HG02981 (cell line): ENCODE results near the gene SUSD3.

Experiments
- ATAC-seq: cut with Tn5 transposase; IDR thresholded peaks from one replicate; pipeline ENCODE4 v1.9.1; 2021; ENCODE audit warnings: mild to moderate bottlenecking, moderate library complexity; ENCODE audit not compliant: unreplicated experiment

The SUSD3 gene

DNA sequence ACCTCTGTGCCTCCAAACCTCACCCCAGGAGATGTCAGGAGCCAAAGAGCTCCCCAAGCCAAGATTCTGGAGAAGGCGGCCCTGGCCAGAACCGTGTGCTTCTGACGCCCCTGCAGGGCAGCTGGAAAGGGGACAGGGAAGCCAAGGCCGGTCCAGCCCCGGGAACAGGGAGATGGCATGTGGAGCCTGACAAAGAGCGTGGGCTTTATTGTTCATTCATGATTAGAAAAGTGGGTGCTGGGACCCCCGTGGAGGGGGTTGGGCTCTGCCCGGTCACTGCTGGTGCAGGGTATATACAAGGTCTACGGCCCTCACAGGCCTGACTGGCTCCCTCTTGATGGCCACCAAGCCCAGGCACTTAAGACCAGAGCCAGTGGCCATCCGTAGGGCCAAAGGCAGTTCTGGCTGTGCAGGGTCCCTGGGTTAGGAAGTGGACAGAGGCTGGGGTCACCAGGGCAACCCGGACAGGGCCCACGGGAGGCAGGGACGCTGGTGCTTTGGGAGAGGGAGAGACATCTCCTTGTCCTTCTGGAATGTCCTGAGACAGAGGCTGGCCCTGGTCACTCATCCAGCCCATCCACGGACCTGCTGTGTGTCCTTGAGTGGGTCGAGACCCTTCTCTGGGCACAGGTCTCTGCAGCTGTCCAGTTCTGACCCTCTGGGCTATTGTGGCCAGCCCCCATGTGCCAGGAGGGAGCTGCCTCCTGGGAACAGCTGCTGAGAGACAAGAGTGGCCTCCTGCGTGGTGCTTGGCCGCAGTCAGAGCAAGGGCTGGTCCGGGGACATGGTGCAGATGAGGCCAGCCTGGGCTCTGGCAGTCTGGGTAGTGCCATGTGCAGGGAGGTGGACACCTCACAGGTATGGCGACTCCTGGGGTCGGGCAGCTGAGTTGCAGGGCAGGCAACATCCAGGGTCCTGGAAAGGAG, 63.1 kb downstream of the SUSD3 start:
- ATAC-seq: no peak

DNA sequence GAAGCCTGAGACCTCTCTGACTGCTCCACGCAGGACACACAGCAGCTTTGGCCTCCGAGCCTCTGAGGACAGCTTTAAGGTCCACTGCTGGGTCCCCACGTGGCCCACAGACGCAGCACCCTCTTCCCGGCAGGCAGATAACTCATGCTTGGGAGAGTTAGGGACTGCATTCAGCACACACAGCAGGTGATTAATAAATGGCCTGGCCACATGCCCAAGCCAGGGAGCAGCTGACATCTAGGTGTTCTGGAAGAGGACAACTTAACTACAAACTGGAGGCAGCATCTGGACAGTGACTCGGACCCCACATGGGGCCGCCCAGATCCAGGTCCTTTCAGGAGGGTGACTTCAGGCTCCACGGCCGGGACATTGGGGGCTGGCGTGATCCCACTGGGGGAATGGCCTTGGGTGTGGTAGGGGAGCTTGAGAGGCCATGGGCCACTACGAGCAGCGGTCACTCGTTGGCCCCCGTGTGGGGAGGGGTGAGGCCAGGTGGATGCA, 64.3 kb downstream of the SUSD3 start:
- ATAC-seq: no peak

DNA sequence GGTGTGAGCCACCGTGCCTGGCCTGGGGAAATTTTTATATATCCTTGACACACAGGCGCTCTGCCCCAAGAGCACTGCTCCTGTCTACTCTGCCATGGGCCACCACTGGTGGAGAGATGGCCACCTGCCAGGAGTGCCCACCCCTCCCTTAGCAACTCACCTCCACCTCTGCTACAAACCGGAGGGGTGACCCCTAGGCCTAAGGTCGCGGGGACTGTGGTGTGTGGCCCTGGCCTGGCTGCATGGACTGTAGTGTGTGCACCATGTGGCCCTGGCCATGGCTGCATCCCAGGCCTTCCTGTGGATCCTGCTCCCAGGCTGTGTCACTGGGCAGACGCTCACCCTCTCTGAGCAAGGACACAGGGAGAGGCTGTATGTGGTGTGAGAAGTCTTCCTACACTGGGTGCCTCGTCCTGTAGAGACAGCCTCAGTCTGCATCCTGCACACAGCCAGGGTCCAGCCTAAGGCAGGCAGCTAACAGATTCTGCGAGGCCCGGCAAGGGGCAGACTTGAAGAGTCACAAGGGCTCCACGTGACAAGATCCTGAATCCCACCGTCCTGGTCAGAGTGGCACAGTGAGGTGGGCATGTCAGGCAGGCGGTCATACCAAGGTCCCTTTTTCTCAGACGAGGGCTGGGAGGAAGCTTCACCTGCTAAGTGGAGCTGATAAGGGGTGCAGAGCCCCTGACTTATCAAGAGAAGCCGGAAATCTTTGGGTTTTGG, 65.2 kb downstream of the SUSD3 start:
- no peak for ATAC-seq

DNA sequence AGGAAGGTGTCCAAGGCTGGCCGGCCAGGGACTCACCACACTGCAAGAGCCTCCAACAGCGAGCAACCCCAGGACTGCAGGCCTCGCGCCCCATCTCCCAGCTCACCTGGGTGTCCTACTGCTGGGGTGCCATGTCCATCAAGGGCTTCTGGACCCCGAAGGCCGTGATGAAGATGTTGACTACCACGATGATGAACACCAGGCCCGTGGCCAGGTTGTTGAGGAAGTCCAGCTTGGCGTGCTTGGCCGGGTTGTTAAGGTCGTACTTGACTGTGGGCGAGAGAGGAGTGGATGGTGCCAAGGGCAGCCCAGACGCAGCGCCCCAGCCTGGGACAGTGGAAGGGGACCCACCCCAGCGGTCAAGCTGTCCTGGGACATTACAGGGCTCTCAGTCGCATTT, 66.3 kb downstream of the SUSD3 start:
- ATAC-seq: no peak

DNA sequence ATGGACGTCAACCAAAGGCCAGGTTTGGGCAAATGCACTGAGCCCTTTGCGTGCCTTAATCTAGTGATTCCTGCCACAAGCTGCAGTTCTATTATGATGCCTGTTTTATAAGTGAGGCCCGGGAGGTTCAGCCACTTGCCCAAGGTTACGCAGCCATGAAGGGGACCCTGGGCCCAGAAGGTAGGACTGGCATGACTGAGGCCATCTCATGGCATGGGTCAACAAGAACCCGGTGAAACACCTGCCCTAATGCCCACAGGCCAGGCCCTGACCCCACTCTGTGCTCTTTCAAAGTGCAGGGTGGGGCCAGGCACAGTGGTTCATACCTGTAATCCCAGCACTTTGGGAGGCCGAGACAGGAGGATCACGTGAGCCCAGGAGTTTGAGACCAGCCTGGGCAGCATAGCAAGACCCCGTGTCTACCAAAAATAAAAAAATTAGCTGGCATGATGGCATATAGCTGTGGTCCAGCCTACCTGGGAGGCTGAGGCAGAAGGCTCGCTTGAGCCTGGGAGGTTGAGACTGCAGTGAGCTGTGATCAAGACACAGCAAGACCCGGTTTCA, 66.9 kb downstream of the SUSD3 start:
- ATAC-seq: no peak

DNA sequence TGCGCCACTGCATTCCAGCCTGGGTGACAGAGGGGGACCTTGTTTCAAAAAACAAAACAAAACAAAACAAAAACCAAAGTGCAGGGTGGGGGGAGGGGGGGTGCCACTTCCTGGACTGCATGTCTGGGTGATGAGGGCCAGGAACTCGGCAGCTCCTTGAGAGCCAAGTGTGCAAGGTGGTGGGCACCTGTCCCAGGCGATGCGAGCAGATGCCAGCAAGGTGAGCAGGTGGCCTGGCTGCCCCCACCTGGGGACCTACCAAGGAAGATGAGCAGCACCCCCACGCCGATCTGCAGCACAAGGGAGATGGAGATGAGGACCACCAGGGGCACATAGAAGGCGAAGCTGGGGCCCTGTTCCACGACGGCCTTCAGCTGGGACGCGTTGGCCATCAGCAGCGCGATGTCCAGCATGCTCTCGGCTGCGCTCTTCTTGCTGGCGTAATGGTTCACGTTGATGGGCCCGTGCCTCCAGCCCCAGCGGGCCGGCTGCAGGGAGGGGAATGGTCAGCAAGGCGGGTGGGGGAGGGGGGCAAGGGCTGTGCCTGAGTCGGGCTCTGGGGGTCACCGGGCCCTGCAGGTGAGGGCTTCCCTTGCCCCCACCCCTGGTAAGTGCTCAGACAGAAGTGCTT, 67.8 kb downstream of the SUSD3 start:
- ATAC-seq: no peak

DNA sequence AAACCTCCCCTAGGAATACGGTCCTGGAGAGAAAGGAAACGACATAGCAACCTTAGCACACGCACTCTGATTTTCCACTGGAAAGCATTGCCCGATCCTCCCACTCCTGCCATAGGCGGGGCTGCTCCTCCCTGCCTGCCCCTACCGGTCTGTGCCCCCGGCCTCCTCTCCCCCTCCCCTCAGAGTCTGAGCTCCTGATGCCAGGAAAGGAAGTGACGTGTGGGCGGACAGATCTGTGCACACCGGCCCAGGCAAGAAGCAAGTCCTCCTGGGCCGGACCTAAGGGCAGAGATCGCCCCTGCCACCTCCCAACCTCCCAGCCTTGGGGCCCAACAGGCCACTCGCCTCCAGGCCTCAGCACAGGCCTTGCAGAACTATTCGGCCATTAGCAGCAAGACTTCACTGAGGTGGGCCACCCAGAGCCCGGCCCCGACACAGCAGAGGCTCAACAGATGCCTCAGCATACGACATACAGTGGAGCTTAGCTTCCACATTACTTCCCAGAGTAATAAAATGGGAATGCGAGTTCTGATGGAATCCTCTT, 68.4 kb downstream of the SUSD3 start:
- ATAC-seq: no peak

DNA sequence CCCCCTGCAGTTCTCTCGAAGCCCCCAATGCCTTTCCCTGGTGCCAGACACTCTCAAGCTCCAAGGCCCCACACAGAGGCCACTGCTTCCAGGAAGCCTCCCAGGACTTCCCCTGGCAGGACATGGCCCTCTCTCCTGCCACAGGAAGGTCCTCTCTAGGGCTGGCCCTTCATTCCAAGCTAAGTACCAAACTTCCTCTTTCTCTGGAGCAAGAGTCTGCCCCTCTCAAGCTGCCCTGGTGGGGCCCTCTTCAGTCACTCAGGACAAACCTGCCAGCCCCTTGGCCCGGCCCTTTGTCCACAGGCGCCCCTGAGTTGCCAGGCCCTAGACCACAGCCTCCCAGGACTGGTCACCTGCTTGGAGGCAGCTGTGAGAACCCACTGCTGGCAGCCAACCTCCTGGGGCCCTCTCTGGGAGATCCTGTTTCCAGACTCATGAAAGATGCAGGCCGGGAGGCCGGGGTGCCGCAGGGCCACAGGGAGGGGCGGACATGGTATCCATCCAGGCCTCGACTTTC, 69.0 kb downstream of the SUSD3 start:
- no peak for ATAC-seq

DNA sequence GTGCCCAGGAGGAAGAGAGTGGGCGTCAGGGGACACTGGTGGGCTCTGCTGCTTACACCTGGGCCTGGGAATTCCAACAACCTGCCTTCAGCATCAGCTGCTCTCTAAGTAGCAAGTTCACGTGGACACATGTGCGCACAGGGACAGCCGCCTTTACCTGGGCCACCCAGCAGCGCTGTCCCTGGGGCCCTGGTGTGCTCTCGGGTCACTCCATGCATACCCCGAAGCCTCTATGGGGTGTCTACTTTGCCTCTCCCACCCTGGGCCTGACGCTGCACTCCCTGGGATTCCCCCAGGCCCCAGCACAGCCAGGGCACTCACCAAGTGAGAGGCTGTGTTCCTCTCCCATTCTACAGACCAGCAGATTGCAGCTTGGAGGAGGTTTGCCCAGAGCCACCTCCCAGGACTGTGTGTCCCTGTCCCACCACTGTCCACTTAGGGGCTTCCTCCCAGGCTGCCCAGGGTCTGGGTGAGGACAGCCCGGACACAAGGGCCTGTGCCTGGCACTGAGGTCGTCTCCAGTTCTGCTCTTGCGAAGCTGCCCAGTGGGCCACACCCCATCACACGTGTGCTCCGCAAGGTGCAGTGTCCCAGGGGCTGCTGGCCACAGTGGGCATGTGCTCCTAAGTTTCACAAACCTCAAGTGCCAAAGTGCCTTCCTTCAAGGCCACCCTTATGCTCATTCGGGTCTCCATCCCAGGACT, 69.7 kb downstream of the SUSD3 start:
- no peak for ATAC-seq

DNA sequence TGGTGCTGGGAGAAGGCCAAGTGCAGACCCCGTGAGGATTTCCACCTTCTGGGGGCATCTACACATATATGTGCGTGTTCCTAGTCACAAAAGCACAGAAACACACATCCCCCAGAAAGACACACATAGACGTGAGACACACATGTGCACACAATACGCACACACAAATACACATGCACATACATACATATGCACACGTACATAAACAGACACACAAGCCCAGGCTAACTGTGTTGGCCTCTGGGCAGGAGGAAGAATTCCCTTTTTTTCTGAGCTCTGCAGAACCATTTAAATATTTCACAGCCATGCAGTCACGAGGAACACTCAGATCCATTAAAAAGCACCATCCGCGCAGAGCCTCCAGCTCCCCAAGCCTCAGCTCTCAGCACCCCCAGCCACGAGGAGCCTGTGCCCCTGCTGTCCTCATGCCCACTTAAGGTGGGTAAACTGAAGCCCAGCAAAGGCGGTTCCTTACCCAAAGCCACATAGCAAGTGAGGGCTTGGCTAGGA, 70.3 kb downstream of the SUSD3 start:
- ATAC-seq: no peak

DNA sequence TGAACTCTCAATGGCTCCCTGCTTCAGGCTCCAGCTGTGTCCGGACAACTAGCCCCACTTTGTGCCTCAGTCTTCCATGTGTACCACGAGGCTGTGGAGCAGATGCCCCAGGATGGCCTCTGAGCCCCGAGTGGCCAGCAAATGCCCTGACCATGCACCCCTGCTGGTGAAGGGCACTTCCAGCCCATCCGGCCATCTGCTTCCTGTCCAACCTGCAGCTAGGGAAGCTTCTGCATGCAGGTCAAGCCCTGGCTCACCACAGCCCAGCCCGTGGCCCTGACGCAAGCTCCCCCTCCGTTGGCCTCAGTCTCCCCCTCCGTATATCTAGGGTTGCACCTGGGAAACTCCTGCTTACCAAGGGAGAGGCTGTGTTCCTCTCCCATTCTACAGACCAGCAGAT, 70.8 kb downstream of the SUSD3 start:
- ATAC-seq: no peak

DNA sequence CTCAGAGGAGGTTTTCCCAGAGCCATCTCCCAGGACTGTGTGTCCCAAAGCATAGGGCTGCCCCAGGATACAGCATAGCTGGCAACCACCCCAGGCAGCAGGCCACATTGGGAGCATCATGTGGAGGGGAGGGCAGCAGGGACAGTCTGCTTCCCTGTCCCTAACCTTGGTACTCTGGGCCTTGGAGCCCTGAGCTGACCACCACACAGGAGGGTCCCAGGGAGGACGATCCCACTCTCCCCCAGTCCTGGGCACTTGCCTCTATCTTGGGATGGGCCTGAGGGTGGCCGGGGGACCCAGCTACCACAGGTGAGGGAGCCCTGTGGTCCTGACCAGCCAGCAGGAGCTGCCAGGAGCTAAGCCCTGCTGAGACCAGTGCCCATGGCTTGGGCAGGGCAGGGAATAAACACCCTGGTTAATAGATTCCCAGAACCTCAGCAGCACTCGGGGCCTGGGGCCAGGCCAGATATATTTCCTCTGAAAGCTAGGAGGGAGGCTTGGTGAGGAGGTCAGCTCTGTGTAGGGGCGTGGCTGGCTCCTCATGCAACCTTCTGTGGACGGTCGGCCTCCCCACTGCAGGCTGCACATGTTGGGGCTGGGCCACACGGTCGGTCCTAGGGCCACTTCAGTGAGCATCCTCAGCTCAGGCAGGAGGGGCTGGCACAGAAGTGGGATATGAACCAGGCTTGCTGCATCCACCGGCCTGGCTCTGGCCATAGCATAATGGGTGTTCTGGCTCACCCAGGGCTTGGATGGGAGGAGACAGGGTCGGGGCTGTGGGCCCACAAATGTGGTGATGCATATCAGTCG, 71.4 kb downstream of the SUSD3 start:
- no peak for ATAC-seq

DNA sequence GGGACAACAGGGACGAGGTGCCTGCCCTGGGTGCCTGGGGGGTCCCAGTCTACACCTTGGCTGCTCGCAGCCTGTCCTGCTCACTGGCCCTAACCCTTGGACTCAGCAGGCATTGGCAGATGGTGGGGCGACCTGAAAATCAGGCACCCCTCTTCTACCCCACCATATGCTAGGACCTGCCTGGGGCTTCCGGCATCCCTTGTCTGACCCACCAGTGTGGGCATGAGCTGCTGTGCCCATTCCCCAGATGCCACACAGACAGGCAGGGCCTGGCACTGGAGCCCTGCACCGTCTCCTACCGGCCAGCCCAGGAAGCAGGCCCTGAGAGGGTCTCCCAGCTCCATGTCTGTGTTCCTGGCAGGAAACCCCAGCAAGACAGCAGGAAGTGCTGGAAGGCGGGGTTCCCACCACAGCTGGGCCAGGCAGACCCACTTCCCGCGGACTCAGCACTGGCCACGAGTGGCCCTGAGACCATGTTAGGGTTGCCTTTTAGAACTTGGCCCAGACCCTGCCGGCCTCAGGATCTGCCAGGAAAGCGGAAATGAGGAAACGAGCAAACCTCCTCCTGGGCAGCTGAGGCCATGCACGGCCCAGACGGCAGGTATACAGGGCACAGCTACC, 72.5 kb downstream of the SUSD3 start:
- ATAC-seq: no peak

DNA sequence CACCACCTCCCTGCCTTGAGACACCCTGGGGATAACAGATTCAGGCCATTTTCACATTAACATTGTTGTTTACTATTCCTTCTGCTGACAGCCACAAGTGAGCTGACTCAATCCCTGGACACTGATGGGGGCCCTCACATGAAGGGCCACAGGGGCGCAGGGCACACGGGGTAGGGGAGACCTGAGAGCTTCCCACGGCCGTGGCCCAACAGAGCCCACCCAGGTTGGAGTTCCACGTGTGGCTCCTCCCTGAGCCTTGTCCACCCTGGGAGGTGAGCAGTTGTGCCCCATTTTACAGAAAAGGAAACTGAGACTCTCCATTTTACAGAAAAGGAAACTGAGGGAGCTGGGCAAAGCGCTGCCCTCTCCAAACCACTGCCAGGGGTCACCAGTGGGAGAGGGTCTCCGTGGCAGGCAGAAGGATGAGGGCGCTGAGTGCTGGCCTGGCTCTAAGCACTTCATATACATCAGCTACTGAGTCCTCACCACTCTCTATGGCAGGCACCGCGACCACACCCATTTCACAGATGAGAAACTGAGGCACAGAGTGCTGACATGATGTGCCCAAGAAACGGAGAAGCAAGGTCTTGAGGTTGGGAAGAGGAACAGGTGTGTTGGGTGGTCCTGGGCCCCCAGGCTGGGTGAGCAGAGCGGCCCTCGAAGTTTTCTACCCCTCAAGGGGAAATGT, 73.2 kb downstream of the SUSD3 start:
- ATAC-seq: no peak

DNA sequence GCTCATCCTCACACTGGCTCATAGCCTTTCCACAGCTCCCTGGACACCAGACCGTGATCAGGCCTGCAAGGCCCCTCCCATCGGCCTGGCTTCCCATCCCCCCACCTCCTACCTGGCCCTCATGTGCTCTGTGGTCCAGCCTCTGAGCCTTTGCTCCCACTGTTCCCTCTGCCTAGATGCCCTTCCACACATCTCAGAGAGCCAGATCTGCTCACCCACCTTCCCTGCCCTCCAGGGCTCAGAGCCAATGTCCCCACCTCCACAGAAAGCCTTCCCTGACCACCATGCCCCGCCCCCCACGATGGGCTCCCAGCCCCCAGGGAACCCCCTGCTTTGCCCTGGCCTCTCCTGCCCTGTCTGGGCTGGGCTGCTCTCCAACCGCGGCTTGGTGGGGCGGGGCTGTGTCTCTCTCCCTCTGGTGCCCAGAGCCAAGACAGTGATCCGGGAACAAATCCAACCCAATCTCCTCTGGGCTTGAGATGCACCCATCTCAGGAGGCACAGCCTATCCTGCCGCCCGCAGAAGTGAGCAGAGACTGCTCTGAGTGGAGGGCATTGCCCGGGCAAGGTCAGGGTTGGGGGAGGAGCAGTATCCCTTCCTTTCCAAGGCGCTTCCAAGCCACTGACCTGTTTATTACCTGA, 73.9 kb downstream of the SUSD3 start:
- no peak for ATAC-seq

DNA sequence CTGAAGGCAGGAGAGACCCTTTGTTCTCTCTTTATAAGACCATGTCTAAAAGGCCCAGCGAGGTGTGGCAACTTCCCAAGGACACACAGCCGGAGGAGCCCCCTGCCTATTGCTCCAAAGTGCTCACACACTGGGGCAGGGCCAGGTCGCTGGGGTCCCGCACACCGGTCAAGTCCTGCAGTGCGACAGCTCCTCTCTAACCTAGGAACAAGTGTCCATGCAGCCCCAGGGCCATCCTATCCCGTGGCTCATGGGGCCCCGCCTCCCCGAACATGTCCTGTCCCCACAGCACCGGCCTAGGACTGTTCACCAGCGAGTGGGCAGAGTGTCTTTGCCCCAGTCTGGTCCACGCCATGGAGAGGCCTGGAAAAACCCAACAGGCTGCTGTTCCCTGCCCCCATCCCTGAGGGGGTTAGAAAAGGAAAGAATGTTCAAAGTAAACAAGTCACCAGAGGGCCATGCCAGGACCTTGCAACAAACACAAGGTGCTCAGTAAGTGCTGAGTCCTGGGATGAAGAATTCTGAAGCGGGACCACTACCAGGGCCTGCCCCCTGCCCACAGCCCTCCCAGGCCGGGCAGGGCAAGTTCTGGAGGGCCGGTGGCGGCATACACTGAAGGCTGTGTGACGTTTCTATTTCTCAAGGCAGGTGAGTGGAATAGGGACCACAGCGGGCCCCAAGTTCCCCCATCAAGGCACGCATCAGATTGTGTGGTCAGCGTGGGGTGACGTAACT, 74.6 kb downstream of the SUSD3 start:
- ATAC-seq: peak; percentile 49

DNA sequence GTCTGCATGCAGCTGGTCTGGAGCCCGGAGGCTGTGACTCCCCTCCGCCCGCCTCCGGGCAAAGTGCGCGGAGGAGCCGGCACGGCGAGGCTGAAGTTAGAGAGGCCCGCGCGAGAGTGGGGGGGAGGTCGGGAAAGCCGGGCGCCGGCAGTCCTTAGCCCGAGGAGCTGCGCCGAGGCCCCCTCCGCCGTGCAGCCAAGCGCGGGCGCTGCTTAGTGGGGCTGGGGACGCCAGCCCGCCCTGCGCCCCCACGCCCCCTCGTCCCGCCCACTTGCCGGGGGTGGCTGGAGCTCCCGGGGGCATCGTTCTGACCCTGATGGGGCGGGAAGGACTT, 75.1 kb downstream of the SUSD3 start:
- ATAC-seq: no peak
